ENCODE data around the gene NYAP2. TPM values are rescaled to one million over a fixed set of nuclear protein-coding genes. Genes with fewer than 3 reads are reported as not detected.

NYAP2 gene
- total RNA-seq, 1 donor from 2014 or later = not detected

GRCh38 chr2:225471482-225471881, 72.0 kb downstream of the NYAP2 start:
- no peaks in the 10 kb centered on the region for H3K36me3 ChIP-seq
- H3K4me3 ChIP-seq = no peak overlapping the region
- no peaks in the 10 kb centered on the region for H3K4me1 ChIP-seq
- no peak overlapping the region for H3K27ac ChIP-seq (replicated peaks)
- intact Hi-C loops (cut with micrococcal nuclease) = no loop called here
- no peak for DNase-seq
- H3K9me3 ChIP-seq (replicated peaks) = no peaks in the 10 kb centered on the region
- H3K27me3 ChIP-seq (ENCODE audit: low read depth) = no peaks in the 10 kb centered on the region
- TF ChIP-seq CTCF (IDR thresholded peaks at IDR 0.05; ENCODE audit: borderline replicate concordance) = no peak

- Histone ChIP-seq H3K4me1 (no peaks in the 10 kb centered on the region), H3K27ac (replicated peaks) (no peak overlapping the region), H3K36me3 (no peaks in the 10 kb centered on the region), H3K4me3 (no peak overlapping the region), H3K27me3 (ENCODE audit: low read depth) (no peaks in the 10 kb centered on the region), H3K9me3 (replicated peaks) (no peaks in the 10 kb centered on the region)
- DNase-seq = no peak
- TF ChIP-seq CTCF (IDR thresholded peaks at IDR 0.05; ENCODE audit: borderline replicate concordance) = no peak
- intact Hi-C loops (cut with micrococcal nuclease) = no loop called here
Measured at GRCh38 chr2:225472161-225472560, 72.7 kb downstream of the NYAP2 start.

GRCh38 chr2:225479386-225479785, 79.9 kb downstream of the NYAP2 start:
- no peaks in the 10 kb centered on the region for H3K4me1 ChIP-seq
- DNase-seq = no peak
- no peaks in the 10 kb centered on the region for H3K36me3 ChIP-seq
- no peaks in the 10 kb centered on the region for H3K9me3 ChIP-seq (replicated peaks)
- H3K27ac ChIP-seq (replicated peaks) = no peak overlapping the region
- no peaks in the 10 kb centered on the region for H3K27me3 ChIP-seq (ENCODE audit: low read depth)
- TF ChIP-seq CTCF (IDR thresholded peaks at IDR 0.05; ENCODE audit: borderline replicate concordance) = no peak
- H3K4me3 ChIP-seq = no peak overlapping the region
- intact Hi-C loops (cut with micrococcal nuclease) = no loop called here

GRCh38 chr2:225484751-225485150, 85.2 kb downstream of the NYAP2 start:
- DNase-seq = no peak
- intact Hi-C loops (cut with micrococcal nuclease) = no loop called here
- no peaks in the 10 kb centered on the region for H3K36me3 ChIP-seq

GRCh38 chr2:225486236-225486635, 86.7 kb downstream of the NYAP2 start:
- DNase-seq = no peak
- Histone ChIP-seq H3K27ac (replicated peaks) (no peak overlapping the region), H3K9me3 (replicated peaks) (no peaks in the 10 kb centered on the region), H3K27me3 (ENCODE audit: low read depth) (no peaks in the 10 kb centered on the region), H3K4me1 (no peaks in the 10 kb centered on the region), H3K36me3 (no peaks in the 10 kb centered on the region), H3K4me3 (no peak overlapping the region)
- no peak for TF ChIP-seq CTCF (IDR thresholded peaks at IDR 0.05; ENCODE audit: borderline replicate concordance)
- intact Hi-C loops (cut with micrococcal nuclease) = no loop called here

More at GRCh38 chr2:225484751-225485150, 85.2 kb downstream of the NYAP2 start:
- Histone ChIP-seq H3K9me3 (replicated peaks) (no peaks in the 10 kb centered on the region), H3K27ac (replicated peaks) (no peak overlapping the region), H3K4me3 (no peak overlapping the region), H3K27me3 (ENCODE audit: low read depth) (no peaks in the 10 kb centered on the region), H3K4me1 (no peaks in the 10 kb centered on the region)
- TF ChIP-seq CTCF (IDR thresholded peaks at IDR 0.05; ENCODE audit: borderline replicate concordance) = no peak
